Suprapubic skin (tissue), 3 donors: ENCODE data around the gene THNSL1.

Experiments
- EP300 ChIP-seq: sonication (generic); formaldehyde crosslinking; IDR thresholded peaks from one replicate; pipeline ENCODE4 v1.6.1; 2017; ENCODE audit warnings: antibody characterized with exemption
- POLR2A ChIP-seq, 2 donors: fragments of 450-650 bp; IDR thresholded peaks; one replicate each; pipeline ENCODE4 v1.6.1; 2017; ENCODE audit warnings: antibody characterized with exemption in 2 of 2, mild to moderate bottlenecking in 2 of 2, moderate library complexity in 2 of 2
- TF ChIP-seq, protein P1 (sequence below), 2 donors: fragments of 200-600 bp in 1 of 2; fragments of 450-650 bp in 1 of 2; sonication (generic) in 1 of 2; IDR thresholded peaks; one replicate each; pipeline ENCODE4 v1.5.1; 2016 to 2019; ENCODE audit warnings: antibody characterized with exemption in 2 of 2, mild to moderate bottlenecking in 1 of 2, moderate library complexity in 1 of 2

GRCh38 chr10:25071227-25071626 is 54.8 kb downstream of the THNSL1 start:
- TF ChIP-seq, protein P1, sequence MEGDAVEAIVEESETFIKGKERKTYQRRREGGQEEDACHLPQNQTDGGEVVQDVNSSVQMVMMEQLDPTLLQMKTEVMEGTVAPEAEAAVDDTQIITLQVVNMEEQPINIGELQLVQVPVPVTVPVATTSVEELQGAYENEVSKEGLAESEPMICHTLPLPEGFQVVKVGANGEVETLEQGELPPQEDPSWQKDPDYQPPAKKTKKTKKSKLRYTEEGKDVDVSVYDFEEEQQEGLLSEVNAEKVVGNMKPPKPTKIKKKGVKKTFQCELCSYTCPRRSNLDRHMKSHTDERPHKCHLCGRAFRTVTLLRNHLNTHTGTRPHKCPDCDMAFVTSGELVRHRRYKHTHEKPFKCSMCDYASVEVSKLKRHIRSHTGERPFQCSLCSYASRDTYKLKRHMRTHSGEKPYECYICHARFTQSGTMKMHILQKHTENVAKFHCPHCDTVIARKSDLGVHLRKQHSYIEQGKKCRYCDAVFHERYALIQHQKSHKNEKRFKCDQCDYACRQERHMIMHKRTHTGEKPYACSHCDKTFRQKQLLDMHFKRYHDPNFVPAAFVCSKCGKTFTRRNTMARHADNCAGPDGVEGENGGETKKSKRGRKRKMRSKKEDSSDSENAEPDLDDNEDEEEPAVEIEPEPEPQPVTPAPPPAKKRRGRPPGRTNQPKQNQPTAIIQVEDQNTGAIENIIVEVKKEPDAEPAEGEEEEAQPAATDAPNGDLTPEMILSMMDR (IDR thresholded peaks at IDR 0.05) = no peak
- no peak for TF ChIP-seq POLR2A (IDR thresholded peaks at IDR 0.05)
- no peak for TF ChIP-seq EP300
